HG02798 (cell line): ENCODE data around the gene ZFP42.
"Not testable (repeated sequence)": the region's sequence is repeated elsewhere in the genome, so short reads cannot be mapped to it uniquely, and the experiment has no call there.

ENCODE experiments used
- ATAC-seq: cut with Tn5 transposase; IDR thresholded peaks from one replicate; pipeline ENCODE4 v1.9.1; 2021; ENCODE audit warnings: mild to moderate bottlenecking; ENCODE audit not compliant: unreplicated experiment, poor library complexity

The ZFP42 gene

GRCh38 chr4:187995322-187996207 is at the start of gene ZFP42:
ZFP42 (plus strand) TSS chr4:187995771; CDS start chr4:188002808, 7,037 bp downstream.
- no peak for ATAC-seq

GRCh38 chr4:187961171-187961570 is 34.4 kb upstream of the ZFP42 start:
- ATAC-seq: no peak

- no peak for ATAC-seq
Observed at GRCh38 chr4:187961961-187962360, 33.6 kb upstream of the ZFP42 start.

- no peak for ATAC-seq
Observed at GRCh38 chr4:187962926-187963325, 32.6 kb upstream of the ZFP42 start.

- no peak for ATAC-seq
Observed at GRCh38 chr4:187965726-187966125, 29.8 kb upstream of the ZFP42 start.

- no peak for ATAC-seq
Observed at GRCh38 chr4:187972135-187972534, 23.4 kb upstream of the ZFP42 start.

- no peak for ATAC-seq
Observed at GRCh38 chr4:187983746-187984145, 11.8 kb upstream of the ZFP42 start.

- no peak for ATAC-seq
Observed at GRCh38 chr4:187992971-187993370, 2.6 kb upstream of the ZFP42 start.

GRCh38 chr4:187993827-187994226 is 1.7 kb upstream of the ZFP42 start:
- ATAC-seq: no peak

GRCh38 chr4:187996502-187997177 is 1.1 kb downstream of the ZFP42 start:
- no peak for ATAC-seq

GRCh38 chr4:187997991-187998390 is 2.4 kb downstream of the ZFP42 start:
- not testable (repeated sequence) for ATAC-seq

- ATAC-seq: no peak
Observed at GRCh38 chr4:187999406-187999932, 3.9 kb downstream of the ZFP42 start.

- ATAC-seq: no peak
Observed at GRCh38 chr4:188002323-188002722, 6.8 kb downstream of the ZFP42 start.

GRCh38 chr4:188002751-188003150 is 7.2 kb downstream of the ZFP42 start:
- ATAC-seq: no peak

- ATAC-seq: no peak
Observed at GRCh38 chr4:188005561-188005960, 10.0 kb downstream of the ZFP42 start.

GRCh38 chr4:188006285-188006848 is 10.8 kb downstream of the ZFP42 start:
- no peak for ATAC-seq

GRCh38 chr4:188008377-188008776 is 12.8 kb downstream of the ZFP42 start:
- no peak for ATAC-seq

GRCh38 chr4:188012426-188012945 is 16.9 kb downstream of the ZFP42 start:
- ATAC-seq: no peak

GRCh38 chr4:188015025-188015940 is 19.7 kb downstream of the ZFP42 start:
- ATAC-seq: no peak

GRCh38 chr4:188016754-188017153 is 21.2 kb downstream of the ZFP42 start:
- ATAC-seq: no peak
